Measurements from ENCODE around the gene GPR137.

Gene GPR137

GRCh38 chr11:64241491-64242374, 43.9 kb upstream of the GPR137 start:
- peak overlapping the region in 1 of 2 experiments; percentile 82 for H3K14ac ChIP-seq (ENCODE audit: low read length in 2 of 2)
- peak overlapping the region; percentile 95 for H3K4me2 ChIP-seq (ENCODE audit: low read length, poor library complexity, severe bottlenecking)
- H4K91ac ChIP-seq (ENCODE audit: low read length), result peak overlapping the region; percentile 89
- peak overlapping the region; percentile 74 to 89 for H3K4me3 ChIP-seq (ENCODE audit: insufficient read depth in 1 of 2, low read depth in 1 of 2, low read length in 2 of 2)
- no peaks in the 10 kb centered on the region for H3K9me3 ChIP-seq (ENCODE audit: control insufficient read depth, low read length)
- peak overlapping the region in 1 of 2 experiments; percentile 65 for H2BK12ac ChIP-seq (ENCODE audit: low read length in 2 of 2)
- peak overlapping the region; percentile 82 for H2BK120ac ChIP-seq (ENCODE audit: low read depth, low read length)
- peak overlapping the region; percentile 14 to 90 for H3K18ac ChIP-seq (ENCODE audit: low read depth in 1 of 2, low read length in 2 of 2)
- H2AK5ac ChIP-seq (ENCODE audit: low read length, severe bottlenecking), result peak overlapping the region; percentile 59
- no peaks in the 10 kb centered on the region for H3K27me3 ChIP-seq (ENCODE audit: control insufficient read depth in 1 of 2, insufficient read depth in 1 of 2, low read length in 2 of 2)
- peak overlapping the region; percentile 36 for H3K27ac ChIP-seq (ENCODE audit: low read length, poor library complexity, severe bottlenecking)
- H3K4ac ChIP-seq (ENCODE audit: low read depth in 1 of 2, low read length in 2 of 2), result peak overlapping the region; percentile 40 to 98
- H3K23ac ChIP-seq (ENCODE audit: low read length in 2 of 2), result peak overlapping the region in 1 of 2 experiments; percentile 10
- peak overlapping the region; percentile 78 for H4K8ac ChIP-seq (ENCODE audit: low read length)
- H2BK15ac ChIP-seq (ENCODE audit: low read depth, poor library complexity, severe bottlenecking), result peak overlapping the region; percentile 99
- H2AFZ ChIP-seq (ENCODE audit: low read depth, low read length), result no peak overlapping the region
- peaks cover 17% of the 10 kb centered on the region for H3K79me1 ChIP-seq (replicated peaks; ENCODE audit: low read length, poor library complexity, severe bottlenecking)
- peaks cover 37% of the 10 kb centered on the region for H3K4me1 ChIP-seq (ENCODE audit: control insufficient read depth, insufficient read depth, low read depth, low read length)
- peak; percentile 59 for DNase-seq
- WGBS, result under 1% methylated on average over 47 of the region's 63 CpGs
- peak overlapping the region; percentile 54 for H2BK5ac ChIP-seq (ENCODE audit: low read depth, low read length, poor library complexity, severe bottlenecking)
- H3K9ac ChIP-seq (ENCODE audit: low read length), result peak overlapping the region; percentile 91
- H3K36me3 ChIP-seq (ENCODE audit: control insufficient read depth in 1 of 2, insufficient read depth in 2 of 2, low read depth in 1 of 2, low read length in 2 of 2), result peaks cover 42 to 51% of the 10 kb centered on the region in 2 experiments

GRCh38 chr11:64243236-64243854, 42.3 kb upstream of the GPR137 start:
- Histone ChIP-seq H3K23ac (ENCODE audit: low read length in 2 of 2) (peak overlapping the region in 1 of 2 experiments; percentile 61), H3K4me2 (ENCODE audit: low read length, poor library complexity, severe bottlenecking) (no peak overlapping the region), H3K4me1 (ENCODE audit: control insufficient read depth, insufficient read depth, low read depth, low read length) (peaks cover 41% of the 10 kb centered on the region), H3K4me3 (ENCODE audit: insufficient read depth in 1 of 2, low read depth in 1 of 2, low read length in 2 of 2) (peak overlapping the region in 1 of 2 experiments; percentile 89), H3K4ac (ENCODE audit: low read depth in 1 of 2, low read length in 2 of 2) (no peak overlapping the region), H4K91ac (ENCODE audit: low read length) (no peak overlapping the region), H2AK5ac (ENCODE audit: low read length, severe bottlenecking) (no peak overlapping the region), H3K27ac (ENCODE audit: low read length, poor library complexity, severe bottlenecking) (peak overlapping the region; percentile 0), H2BK5ac (ENCODE audit: low read depth, low read length, poor library complexity, severe bottlenecking) (no peak overlapping the region), H3K79me1 (replicated peaks; ENCODE audit: low read length, poor library complexity, severe bottlenecking) (peaks cover 9% of the 10 kb centered on the region), H2AFZ (ENCODE audit: low read depth, low read length) (no peak overlapping the region), H3K14ac (ENCODE audit: low read length in 2 of 2) (peak overlapping the region in 1 of 2 experiments; percentile 33), H4K8ac (ENCODE audit: low read length) (no peak overlapping the region), H3K36me3 (ENCODE audit: control insufficient read depth in 1 of 2, insufficient read depth in 2 of 2, low read depth in 1 of 2, low read length in 2 of 2) (peaks cover 29 to 38% of the 10 kb centered on the region in 2 experiments), H3K9me3 (ENCODE audit: control insufficient read depth, low read length) (no peaks in the 10 kb centered on the region), H3K18ac (ENCODE audit: low read depth in 1 of 2, low read length in 2 of 2) (no peak overlapping the region), H3K9ac (ENCODE audit: low read length) (peak overlapping the region; percentile 91), H2BK15ac (ENCODE audit: low read depth, poor library complexity, severe bottlenecking) (no peak overlapping the region), H3K27me3 (ENCODE audit: control insufficient read depth in 1 of 2, insufficient read depth in 1 of 2, low read length in 2 of 2) (no peaks in the 10 kb centered on the region), H2BK120ac (ENCODE audit: low read depth, low read length) (no peak overlapping the region), H2BK12ac (ENCODE audit: low read length in 2 of 2) (no peak overlapping the region)
- 81% methylated on average over 5 of the region's 8 CpGs for WGBS
- no peak for DNase-seq

- H2AFZ ChIP-seq (ENCODE audit: low read depth, low read length), result no peak overlapping the region
- H2AK5ac ChIP-seq (ENCODE audit: low read length, severe bottlenecking), result no peak overlapping the region
- no peak for DNase-seq
- H3K36me3 ChIP-seq (ENCODE audit: control insufficient read depth in 1 of 2, insufficient read depth in 2 of 2, low read depth in 1 of 2, low read length in 2 of 2), result peaks cover 22 to 30% of the 10 kb centered on the region in 2 experiments
- H3K4me2 ChIP-seq (ENCODE audit: low read length, poor library complexity, severe bottlenecking), result no peak overlapping the region
- H3K18ac ChIP-seq (ENCODE audit: low read depth in 1 of 2, low read length in 2 of 2), result no peak overlapping the region
- H3K9me3 ChIP-seq (ENCODE audit: control insufficient read depth, low read length), result no peaks in the 10 kb centered on the region
- H2BK5ac ChIP-seq (ENCODE audit: low read depth, low read length, poor library complexity, severe bottlenecking), result no peak overlapping the region
- no peak overlapping the region for H4K8ac ChIP-seq (ENCODE audit: low read length)
- H4K91ac ChIP-seq (ENCODE audit: low read length), result no peak overlapping the region
- WGBS, result 76% methylated on average over 3 of the region's 5 CpGs
- H3K27ac ChIP-seq (ENCODE audit: low read length, poor library complexity, severe bottlenecking), result peak overlapping the region; percentile 1
- H3K4me3 ChIP-seq (ENCODE audit: insufficient read depth in 1 of 2, low read depth in 1 of 2, low read length in 2 of 2), result peak overlapping the region in 1 of 2 experiments; percentile 51
- peaks cover 41% of the 10 kb centered on the region for H3K4me1 ChIP-seq (ENCODE audit: control insufficient read depth, insufficient read depth, low read depth, low read length)
- H2BK12ac ChIP-seq (ENCODE audit: low read length in 2 of 2), result no peak overlapping the region
- no peak overlapping the region for H2BK120ac ChIP-seq (ENCODE audit: low read depth, low read length)
- H3K9ac ChIP-seq (ENCODE audit: low read length), result peak overlapping the region; percentile 93
- H3K79me1 ChIP-seq (replicated peaks; ENCODE audit: low read length, poor library complexity, severe bottlenecking), result peaks cover 10% of the 10 kb centered on the region
- H3K4ac ChIP-seq (ENCODE audit: low read depth in 1 of 2, low read length in 2 of 2), result no peak overlapping the region
- H3K23ac ChIP-seq (ENCODE audit: low read length in 2 of 2), result no peak overlapping the region
- no peaks in the 10 kb centered on the region for H3K27me3 ChIP-seq (ENCODE audit: control insufficient read depth in 1 of 2, insufficient read depth in 1 of 2, low read length in 2 of 2)
- no peak overlapping the region for H3K14ac ChIP-seq (ENCODE audit: low read length in 2 of 2)
- H2BK15ac ChIP-seq (ENCODE audit: low read depth, poor library complexity, severe bottlenecking), result no peak overlapping the region
Measured at GRCh38 chr11:64244107-64244506, 41.5 kb upstream of the GPR137 start.

- Histone ChIP-seq H2BK15ac (ENCODE audit: low read depth, poor library complexity, severe bottlenecking) (no peak overlapping the region), H3K23ac (ENCODE audit: low read length in 2 of 2) (peak overlapping the region in 1 of 2 experiments; percentile 81), H3K14ac (ENCODE audit: low read length in 2 of 2) (peak overlapping the region in 1 of 2 experiments; percentile 57), H4K8ac (ENCODE audit: low read length) (peak overlapping the region; percentile 12), H2AK5ac (ENCODE audit: low read length, severe bottlenecking) (peak overlapping the region; percentile 68), H2BK5ac (ENCODE audit: low read depth, low read length, poor library complexity, severe bottlenecking) (peak overlapping the region; percentile 10), H3K4me1 (ENCODE audit: control insufficient read depth, insufficient read depth, low read depth, low read length) (peaks cover 41% of the 10 kb centered on the region), H3K4me3 (ENCODE audit: insufficient read depth in 1 of 2, low read depth in 1 of 2, low read length in 2 of 2) (peak overlapping the region; percentile 75 to 95), H2BK12ac (ENCODE audit: low read length in 2 of 2) (peak overlapping the region in 1 of 2 experiments; percentile 60), H3K9ac (ENCODE audit: low read length) (peak overlapping the region; percentile 93), H3K27ac (ENCODE audit: low read length, poor library complexity, severe bottlenecking) (peak overlapping the region; percentile 79), H3K18ac (ENCODE audit: low read depth in 1 of 2, low read length in 2 of 2) (peak overlapping the region in 1 of 2 experiments; percentile 29), H3K36me3 (ENCODE audit: control insufficient read depth in 1 of 2, insufficient read depth in 2 of 2, low read depth in 1 of 2, low read length in 2 of 2) (peaks cover 15 to 26% of the 10 kb centered on the region in 2 experiments), H3K4ac (ENCODE audit: low read depth in 1 of 2, low read length in 2 of 2) (peak overlapping the region in 1 of 2 experiments; percentile 38), H3K27me3 (ENCODE audit: control insufficient read depth in 1 of 2, insufficient read depth in 1 of 2, low read length in 2 of 2) (no peaks in the 10 kb centered on the region), H3K79me1 (replicated peaks; ENCODE audit: low read length, poor library complexity, severe bottlenecking) (peaks cover 6% of the 10 kb centered on the region), H2BK120ac (ENCODE audit: low read depth, low read length) (peak overlapping the region; percentile 27), H3K4me2 (ENCODE audit: low read length, poor library complexity, severe bottlenecking) (peak overlapping the region; percentile 89), H2AFZ (ENCODE audit: low read depth, low read length) (no peak overlapping the region), H3K9me3 (ENCODE audit: control insufficient read depth, low read length) (no peaks in the 10 kb centered on the region), H4K91ac (ENCODE audit: low read length) (no peak overlapping the region)
- no peak for DNase-seq
- WGBS, result 100% methylated on average over 1 of the region's 6 CpGs
Measured at GRCh38 chr11:64244966-64245365, 40.7 kb upstream of the GPR137 start.

Data from mesenchymal stem cell (in vitro differentiated cells and primary cell).